CD4-positive, CD25-positive, alpha-beta regulatory T cell (primary cell): Measurements from ENCODE around the gene CLPTM1. TPM values are rescaled to one million over a fixed set of nuclear protein-coding genes. Genes with fewer than 3 reads are reported as not detected.
"Not testable (repeated sequence)": the region's sequence is repeated elsewhere in the genome, so short reads cannot be mapped to it uniquely, and the experiment has no call there.

Experiments used
- ATAC-seq, 2 donors: fragments of 150-1000 bp; cut with Tn5 transposase; one replicate each; pipeline ENCODE4 v1.10.0; 2021; ENCODE audit warnings: low read depth in 2 of 2, moderate number of reproducible peaks in 2 of 2, moderate library complexity in 1 of 2
- DNase-seq, 3 donors: peaks; one replicate each; pipeline versions ENCODE4 v3.0.0 to v3.0.0-alpha.2; 2012 to 2022; ENCODE audit warnings: mixed read lengths in 1 of 3
- H3K27ac ChIP-seq: one replicate; pipeline ENCODE4 v1.7.0; 2013; ENCODE audit warnings: mild to moderate bottlenecking, low read length; ENCODE audit not compliant: insufficient read depth, poor library complexity, severe bottlenecking
- H3K27me3 ChIP-seq: one replicate; pipeline ENCODE4 v1.7.0; 2013; ENCODE audit warnings: low read length; ENCODE audit not compliant: control insufficient read depth, insufficient read depth
- H3K36me3 ChIP-seq: one replicate; pipeline ENCODE4 v1.7.0; 2013; ENCODE audit warnings: mild to moderate bottlenecking, low read length, moderate library complexity; ENCODE audit not compliant: control insufficient read depth, insufficient read depth
- H3K4me1 ChIP-seq: 2 replicates; pipeline ENCODE4 v1.7.0; 2013; ENCODE audit warnings: mild to moderate bottlenecking, low read length; ENCODE audit not compliant: insufficient read depth, control insufficient read depth, poor library complexity, severe bottlenecking
- H3K4me3 ChIP-seq: one replicate; pipeline ENCODE4 v1.7.0; 2013; ENCODE audit warnings: low read depth, mild to moderate bottlenecking, low read length, moderate library complexity
- H3K9me3 ChIP-seq, 2 experiments: 1 replicate in 1 of 2; 2 replicates in 1 of 2; pipeline ENCODE4 v1.7.0; 2013; ENCODE audit warnings: low read length in 2 of 2, mild to moderate bottlenecking in 1 of 2, moderate library complexity in 1 of 2; ENCODE audit not compliant: control insufficient read depth in 2 of 2
- H3K27ac Mint-ChIP-seq, 3 donors: one replicate each; pipeline ENCODE4 v1.8.0; 2020 to 2022; ENCODE audit warnings: mild to moderate bottlenecking in 3 of 3, mixed read lengths in 3 of 3, moderate library complexity in 2 of 3
- H3K27me3 Mint-ChIP-seq: one replicate; pipeline ENCODE4 v1.8.0; 2022; ENCODE audit warnings: mild to moderate bottlenecking, mixed read lengths
- H3K36me3 Mint-ChIP-seq: one replicate; pipeline ENCODE4 v1.8.0; 2020; ENCODE audit warnings: mixed read lengths
- H3K4me1 Mint-ChIP-seq, 4 donors: one replicate each; pipeline ENCODE4 v1.8.0; 2020 to 2022; ENCODE audit warnings: mixed read lengths in 4 of 4, mild to moderate bottlenecking in 1 of 4
- H3K4me3 Mint-ChIP-seq, 4 donors: one replicate each; pipeline ENCODE4 v1.8.0; 2020 to 2022; ENCODE audit warnings: mild to moderate bottlenecking in 4 of 4, mixed read lengths in 4 of 4, moderate library complexity in 3 of 4
- H3K9me3 Mint-ChIP-seq, 7 donors: one replicate each; pipeline ENCODE4 v1.8.0; 2020 to 2022; ENCODE audit warnings: mixed read lengths in 7 of 7, mild to moderate bottlenecking in 3 of 7, moderate library complexity in 2 of 7
- polyA plus RNA-seq, 4 donors: library from polyadenylated mRNA; unstranded; fragments of 300-500 nt; fragmentation: Illumina TruSeq; gene quantifications; one replicate each; pipeline ENCODE4 v1.2.3, GENCODE V29; 2021
- total RNA-seq: library from RNA; stranded (reverse); gene quantifications from one replicate; pipeline ENCODE4 v1.2.3, GENCODE V29; 2022

Gene CLPTM1
- total and polyA plus RNA-seq, 5 donors from 2014 or later: 16.7 to 81.5 (median 19.9) TPM

DNA sequence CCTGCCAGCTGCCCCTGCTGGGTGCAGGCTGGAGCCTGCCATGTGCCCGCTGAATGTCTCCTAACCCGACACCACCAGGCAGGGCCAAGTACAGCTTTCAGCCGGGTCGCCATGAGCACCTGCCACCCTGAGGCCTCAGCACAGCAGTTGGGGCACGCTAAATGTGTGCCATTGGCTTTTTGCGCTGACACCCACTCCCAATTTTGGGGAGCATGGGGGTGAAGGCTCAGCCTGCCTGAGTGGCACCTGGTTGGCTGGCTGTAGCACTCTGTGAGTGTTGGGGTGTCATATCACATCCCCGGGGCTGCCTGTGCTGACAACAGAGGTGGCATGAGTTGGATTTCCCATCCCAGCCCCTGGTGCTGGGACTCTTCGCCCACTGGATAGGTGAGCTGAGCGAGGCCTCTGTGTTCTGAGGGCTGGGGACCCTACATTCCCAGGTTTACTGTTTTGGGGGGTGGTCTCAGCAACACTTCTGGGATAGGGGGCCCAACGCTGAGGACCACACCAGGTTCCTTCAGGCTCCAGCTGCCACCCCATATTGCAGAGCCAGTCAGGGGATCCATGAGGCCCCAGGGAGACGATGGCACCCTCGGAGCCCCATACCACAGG lies 38.9 kb downstream of the CLPTM1 start:
- ATAC-seq: no peak
- H3K4me3 Mint-ChIP-seq: no peak overlapping the region
- no peaks in the 10 kb centered on the region for H3K4me1 ChIP-seq
- H3K36me3 ChIP-seq: peaks cover 12% of the 10 kb centered on the region
- no peak overlapping the region for H3K4me3 ChIP-seq
- peak overlapping the region in 1 of 3 donors; percentile 74 for H3K27ac Mint-ChIP-seq
- no peaks in the 10 kb centered on the region for H3K27me3 ChIP-seq
- H3K4me1 Mint-ChIP-seq: peaks cover 0 to 2% (median 0%) of the 10 kb centered on the region in 4 donors
- no peaks in the 10 kb centered on the region for H3K9me3 ChIP-seq
- H3K27ac ChIP-seq: no peak overlapping the region
- no peak for DNase-seq
- H3K27me3 Mint-ChIP-seq: no peaks in the 10 kb centered on the region
- peaks cover 10% of the 10 kb centered on the region for H3K36me3 Mint-ChIP-seq
- no peaks in the 10 kb centered on the region for H3K9me3 Mint-ChIP-seq

DNA sequence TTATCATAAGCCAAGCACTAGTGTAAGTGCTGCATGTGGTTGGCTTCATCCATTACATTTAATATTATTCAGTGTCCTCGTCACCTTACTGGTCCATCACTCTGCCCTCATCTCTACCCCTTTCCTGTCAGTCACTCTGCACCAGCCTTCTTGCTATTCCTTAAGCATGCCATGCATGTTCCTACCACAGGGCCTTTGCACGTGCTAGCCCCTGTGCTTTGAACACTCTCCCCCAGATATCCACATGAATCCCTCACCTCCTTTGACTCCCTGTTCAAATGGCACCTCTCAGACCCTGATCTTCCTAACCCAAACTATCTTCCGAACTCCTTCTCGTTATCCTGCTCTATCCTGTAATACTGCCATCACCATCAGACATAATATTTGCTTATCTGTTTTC lies 42.8 kb downstream of the CLPTM1 start:
- Mint-ChIP-seq H3K27me3 (peaks cover 8% of the 10 kb centered on the region), H3K9me3 (no peaks in the 10 kb centered on the region)

DNA sequence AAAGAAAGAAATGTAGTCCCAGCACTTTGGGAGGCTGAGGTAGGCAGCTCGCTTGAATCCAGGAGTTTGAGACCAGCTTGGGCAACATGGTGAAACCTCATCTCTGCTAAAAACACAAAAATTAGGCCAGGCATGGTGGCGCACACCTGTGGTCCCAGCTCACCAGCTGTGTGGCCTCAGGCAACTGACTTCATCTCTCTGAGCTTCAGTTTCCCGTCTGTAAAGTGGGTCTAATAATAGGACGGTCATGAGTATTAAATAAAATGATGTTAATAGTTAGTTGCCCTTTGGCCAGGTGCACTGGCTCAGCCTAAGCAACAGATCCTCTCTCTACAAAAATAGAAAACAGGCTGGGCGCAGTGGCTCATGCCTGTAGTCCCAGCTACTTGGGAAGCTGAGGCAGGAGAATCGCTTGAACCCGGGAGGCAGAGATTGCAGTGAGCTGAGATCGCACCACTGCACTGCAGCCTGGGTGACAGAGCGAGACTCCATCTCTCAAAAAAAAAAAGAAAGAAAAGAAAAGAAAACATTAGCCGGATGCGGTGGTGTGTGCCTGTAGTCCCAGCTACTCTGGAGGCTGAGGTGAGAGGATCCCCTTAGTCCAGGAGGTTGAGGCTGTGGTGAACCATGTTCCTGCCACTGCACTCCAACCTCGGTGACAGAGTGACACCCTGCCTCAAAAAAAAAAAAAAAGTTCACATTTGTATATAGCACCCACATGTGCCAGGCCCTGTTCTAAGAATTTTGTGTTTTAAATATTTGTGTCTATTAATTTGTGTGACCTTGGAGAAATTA lies 44.1 kb downstream of the CLPTM1 start:
- Mint-ChIP-seq H3K27ac (peak overlapping the region in 2 of 3 donors; percentile 92 to 99), H3K4me3 (peak overlapping the region; percentile 11 to 93 (median 85))

More for the DNA sequence above, 42.8 kb downstream of the CLPTM1 start:
- Histone ChIP-seq H3K27ac (no peak overlapping the region), H3K4me3 (no peak overlapping the region), H3K27me3 (no peaks in the 10 kb centered on the region), H3K36me3 (no peaks in the 10 kb centered on the region), H3K4me1 (peaks cover 11% of the 10 kb centered on the region), H3K9me3 (no peaks in the 10 kb centered on the region)
- no peak for ATAC-seq
- H3K4me1 Mint-ChIP-seq: peaks cover 0 to 18% (median 10%) of the 10 kb centered on the region in 4 donors
- peak overlapping the region; percentile 15 to 93 (median 29) for H3K27ac Mint-ChIP-seq
- H3K36me3 Mint-ChIP-seq: peaks cover 3% of the 10 kb centered on the region
- H3K4me3 Mint-ChIP-seq: peak overlapping the region in 1 of 4 donors; percentile 11
- DNase-seq: no peak

DNA sequence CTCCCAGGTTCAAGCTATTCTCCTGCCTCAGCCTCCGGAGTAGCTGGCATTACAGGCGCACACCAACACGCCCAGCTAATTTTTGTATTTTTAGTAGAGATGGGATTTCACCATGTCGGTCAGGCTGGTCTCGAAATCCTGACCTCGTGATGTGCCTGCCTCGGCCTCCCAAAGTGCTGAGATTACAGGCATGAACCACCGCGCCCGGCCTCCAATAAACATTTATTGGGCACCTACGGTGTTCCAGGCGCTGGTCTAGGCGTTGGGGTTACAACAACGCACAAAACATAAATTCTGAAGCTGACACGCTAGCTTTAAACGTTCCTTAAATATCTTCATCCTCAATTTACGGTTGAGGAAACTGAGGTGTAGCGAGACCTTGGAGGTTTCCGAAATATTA lies 45.5 kb downstream of the CLPTM1 start:
- not testable (repeated sequence) for H3K36me3 Mint-ChIP-seq, DNase-seq, H3K9me3 Mint-ChIP-seq, ATAC-seq, H3K36me3 ChIP-seq, H3K9me3 ChIP-seq, H3K27me3 ChIP-seq
- Mint-ChIP-seq H3K4me3 (peak overlapping the region; percentile 71 to 93 (median 76)), H3K27me3 (peaks cover 14% of the 10 kb centered on the region), H3K27ac (peak overlapping the region in 2 of 3 donors; percentile 92 to 99), H3K4me1 (peaks cover 0 to 20% (median 11%) of the 10 kb centered on the region in 4 donors)
- Histone ChIP-seq H3K4me1 (peaks cover 11% of the 10 kb centered on the region), H3K4me3 (peak overlapping the region; percentile 53), H3K27ac (peak overlapping the region; percentile 100)

More for the DNA sequence above, 44.1 kb downstream of the CLPTM1 start:
- H3K9me3 Mint-ChIP-seq, H3K4me3 ChIP-seq, H3K27me3 ChIP-seq, ATAC-seq, H3K36me3 ChIP-seq, H3K27ac ChIP-seq, DNase-seq, H3K36me3 Mint-ChIP-seq, H3K9me3 ChIP-seq: not testable (repeated sequence)
- H3K4me1 ChIP-seq: peaks cover 11% of the 10 kb centered on the region
- Mint-ChIP-seq H3K27me3 (peaks cover 12% of the 10 kb centered on the region), H3K4me1 (peaks cover 0 to 20% (median 11%) of the 10 kb centered on the region in 4 donors)

DNA sequence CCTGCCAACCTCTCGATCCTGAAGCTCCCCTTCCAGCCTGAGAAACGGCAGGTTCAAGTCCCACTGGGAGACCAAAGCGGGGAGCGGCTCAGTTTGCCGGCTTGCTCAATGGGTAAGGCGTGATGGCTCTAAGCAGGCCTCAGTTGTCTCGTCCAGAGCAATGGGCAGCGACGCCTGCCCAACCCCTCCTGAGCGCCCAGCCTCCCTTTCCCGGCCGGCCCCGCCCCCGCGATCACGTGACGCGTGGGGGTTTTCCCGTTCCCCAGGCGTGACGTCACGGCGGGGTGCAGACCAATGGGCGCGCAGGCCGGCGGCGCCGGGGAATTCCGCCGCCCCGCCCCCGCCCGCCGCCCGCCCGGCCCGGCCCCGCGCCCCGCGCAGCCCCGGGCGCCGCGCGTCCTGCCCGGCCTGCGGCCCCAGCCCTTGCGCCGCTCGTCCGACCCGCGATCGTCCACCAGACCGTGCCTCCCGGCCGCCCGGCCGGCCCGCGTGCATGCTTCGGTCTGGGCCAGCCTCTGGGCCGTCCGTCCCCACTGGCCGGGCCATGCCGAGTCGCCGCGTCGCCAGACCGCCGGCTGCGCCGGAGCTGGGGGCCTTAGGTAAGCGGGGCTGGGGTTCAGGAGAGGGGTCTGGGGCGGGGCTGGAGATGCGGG lies 46.0 kb downstream of the CLPTM1 start, which contains the start of gene RELB:
Gene RELB, plus strand, starts transcription at position 378 of the 653 bp plus-strand sequence. Its CDS starts 116 bp downstream, at position 494.
- Histone ChIP-seq H3K27ac (peak within 1 kb of the TSS; percentile 100), H3K27me3 (no peaks in the 10 kb centered on the region), H3K9me3 (no peaks in the 10 kb centered on the region), H3K4me3 (peak within 1 kb of the TSS; percentile 53), H3K4me1 (peaks cover 11% of the 10 kb centered on the region), H3K36me3 (peaks cover 4% of the 10 kb centered on the region)
- DNase-seq: peak; percentile 86 to 94 (median 92)
- peaks cover 14% of the 10 kb centered on the region for H3K27me3 Mint-ChIP-seq
- H3K36me3 Mint-ChIP-seq: peaks cover 3% of the 10 kb centered on the region
- H3K9me3 Mint-ChIP-seq: no peaks in the 10 kb centered on the region
- H3K4me1 Mint-ChIP-seq: peaks cover 0 to 20% (median 11%) of the 10 kb centered on the region in 4 donors
- peak within 1 kb of the TSS; percentile 93 to 98 (median 97) for H3K4me3 Mint-ChIP-seq
- H3K27ac Mint-ChIP-seq: peak within 1 kb of the TSS; percentile 96 to 100 (median 99)
- ATAC-seq: peak; percentile 58 to 64

DNA sequence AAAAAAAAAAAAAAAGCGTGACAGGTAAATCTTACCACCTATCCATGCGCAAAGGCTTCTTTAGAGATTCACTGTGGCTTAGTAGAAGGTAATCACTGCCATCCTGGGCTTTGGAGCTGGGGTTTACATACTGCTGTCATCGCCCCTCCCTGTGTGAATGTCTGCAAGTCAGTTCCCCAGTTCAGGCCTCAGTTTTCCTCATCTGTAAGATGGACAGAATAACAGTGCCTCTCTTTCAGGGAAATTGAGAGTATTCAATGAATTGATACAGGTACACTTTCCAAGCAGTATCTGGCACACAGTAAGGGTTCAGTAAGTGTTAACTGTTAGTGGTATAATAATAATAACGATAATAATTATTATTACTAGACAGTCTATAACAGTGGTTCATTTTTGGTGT lies 48.3 kb downstream of the CLPTM1 start:
- peaks cover 12% of the 10 kb centered on the region for H3K36me3 ChIP-seq
- H3K4me1 ChIP-seq: peaks cover 11% of the 10 kb centered on the region
- DNase-seq: no peak
- no peak overlapping the region for H3K27ac ChIP-seq
- H3K27me3 Mint-ChIP-seq: peaks cover 14% of the 10 kb centered on the region
- no peaks in the 10 kb centered on the region for H3K27me3 ChIP-seq
- no peak overlapping the region for H3K4me3 ChIP-seq
- H3K9me3 ChIP-seq: no peaks in the 10 kb centered on the region
- H3K36me3 Mint-ChIP-seq: peaks cover 3% of the 10 kb centered on the region
- peak overlapping the region in 2 of 4 donors; percentile 36 to 60 for H3K4me3 Mint-ChIP-seq
- peak overlapping the region in 1 of 3 donors; percentile 26 for H3K27ac Mint-ChIP-seq
- H3K9me3 Mint-ChIP-seq: no peaks in the 10 kb centered on the region
- H3K4me1 Mint-ChIP-seq: peaks cover 0 to 22% (median 14%) of the 10 kb centered on the region in 4 donors
- no peak for ATAC-seq

DNA sequence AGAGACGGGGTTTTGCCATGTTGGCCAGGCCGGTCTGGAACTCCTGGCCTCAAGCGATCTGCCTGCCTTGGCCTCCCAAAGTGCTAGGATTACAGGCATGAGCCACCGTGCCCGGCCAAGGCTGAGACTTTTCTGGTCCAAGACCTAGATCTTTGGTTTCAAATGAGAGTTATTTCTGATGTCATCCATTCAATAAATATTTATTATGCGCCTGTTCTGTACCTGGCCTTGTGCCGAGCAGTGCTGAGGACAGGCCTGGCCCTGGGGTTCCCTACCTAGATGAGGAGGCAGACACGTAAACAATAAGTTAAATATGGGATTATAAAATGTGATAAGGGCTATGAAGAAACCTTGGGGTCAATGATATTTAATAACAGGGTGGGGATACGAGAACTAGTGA lies 50.6 kb downstream of the CLPTM1 start:
- ATAC-seq (no peak), DNase-seq (no peak)
- Mint-ChIP-seq H3K4me1 (peaks cover 0 to 23% (median 12%) of the 10 kb centered on the region in 4 donors), H3K36me3 (peaks cover 11% of the 10 kb centered on the region), H3K9me3 (peaks cover 0 to 1% (median 0%) of the 10 kb centered on the region in 7 donors), H3K27me3 (peaks cover 14% of the 10 kb centered on the region), H3K27ac (no peak overlapping the region), H3K4me3 (no peak overlapping the region)
- no peaks in the 10 kb centered on the region for H3K9me3 ChIP-seq
- H3K4me1 ChIP-seq: peaks cover 10% of the 10 kb centered on the region
- no peak overlapping the region for H3K27ac ChIP-seq
- H3K4me3 ChIP-seq: no peak overlapping the region
- peaks cover 14% of the 10 kb centered on the region for H3K36me3 ChIP-seq
- no peaks in the 10 kb centered on the region for H3K27me3 ChIP-seq
